HepG2 (cell line): ENCODE data around the gene SSC5D. TPM values are rescaled to one million over a fixed set of nuclear protein-coding genes. Genes with fewer than 3 reads are reported as not detected.

ENCODE experiments used
- ATAC-seq: fragments of 200-7000 bp; cut with Tn5 transposase; 3 replicates; pipeline ENCODE4 v1.9.1; 2020; ENCODE audit warnings: mild to moderate bottlenecking, moderate library complexity
- BruUV-seq: library from RNA; stranded (reverse); fragments of 400-500 nt; replicated peaks from 2 replicates; lab custom pipeline; 2021; lab: Mats Ljungman, UMichigan
- CTCF ChIA-PET: fragments of 300-600 bp; formaldehyde crosslinking; extraction: SDS; loops from one replicate; lab custom pipeline; 2021; ENCODE audit warnings: low total read pairs, inconsistent platforms, low intra/inter-chr PET ratio; lab: Yijun Ruan, JAX
- POLR2A ChIA-PET: fragments of 350-600 bp; sonication (Branson Sonifier 250); formaldehyde crosslinking; loops from one replicate; lab custom pipeline; 2020; ENCODE audit warnings: antibody characterized with exemption, inconsistent platforms; lab: Yijun Ruan, JAX
- DNase-seq: peaks from one replicate; pipeline ENCODE4 v3.0.0-alpha.2; 2015; ENCODE audit warnings: low spot score
- FAIRE-seq: peaks from 3 replicates; lab custom pipeline; 2011; peaks lifted over from hg19 to GRCh38; lab: Jason Lieb, UNC
- H2AFZ ChIP-seq: one replicate; pipeline ENCODE4 v1.6.1; 2011; ENCODE audit warnings: low read length, inconsistent platforms
- H3K27ac ChIP-seq: fragments of 300-600 bp; 3 replicates; pipeline ENCODE4 v1.8.0; 2011; ENCODE audit warnings: mixed run types, mild to moderate bottlenecking, mixed read lengths, low read length, inconsistent platforms; ENCODE audit not compliant: insufficient read depth; ENCODE audit errors: extremely low read length
- H3K27me3 ChIP-seq, 2 experiments: fragments of 200-600 bp in 1 of 2; 2 replicates in 1 of 2; 3 replicates in 1 of 2; pipeline versions ENCODE4 v1.6.0 to v1.8.0; 2011; ENCODE audit warnings: low read length in 2 of 2, mild to moderate bottlenecking in 2 of 2, moderate library complexity in 2 of 2, inconsistent platforms in 1 of 2; ENCODE audit not compliant: insufficient read depth in 2 of 2, control insufficient read depth in 1 of 2
- H3K36me3 ChIP-seq, 2 experiments: fragments of 200-600 bp in 1 of 2; replicated peaks in 1 of 2; 2 replicates in 1 of 2; 3 replicates in 1 of 2; pipeline versions ENCODE4 v1.5.1 to v1.8.0; 2011; ENCODE audit warnings: low read length in 2 of 2, inconsistent platforms in 1 of 2; ENCODE audit not compliant: insufficient read depth in 2 of 2, control insufficient read depth in 1 of 2
- H3K4me1 ChIP-seq: 2 replicates; pipeline ENCODE4 v1.5.1; 2012; ENCODE audit warnings: low read length, inconsistent platforms; ENCODE audit not compliant: insufficient read depth
- H3K4me2 ChIP-seq: 2 replicates; pipeline ENCODE4 v1.6.0; 2011; ENCODE audit warnings: low read depth, low read length, inconsistent platforms
- H3K4me3 ChIP-seq, 3 experiments: fragments of 200-600 bp in 1 of 3; sonication (generic), shearing (Covaris generic) in 1 of 3; replicated peaks in 1 of 3; 2 replicates each; pipeline ENCODE4 v1.5.1; 2011 to 2016; ENCODE audit warnings: low read length in 3 of 3, inconsistent platforms in 2 of 3, low read depth in 2 of 3, mild to moderate bottlenecking in 2 of 3, control low read depth in 1 of 3, mixed read lengths in 1 of 3; ENCODE audit not compliant: insufficient read depth in 1 of 3
- H3K79me2 ChIP-seq: one replicate; pipeline ENCODE4 v1.6.1; 2011; ENCODE audit warnings: low read length, inconsistent platforms; ENCODE audit not compliant: insufficient read depth
- H3K9ac ChIP-seq: 2 replicates; pipeline ENCODE4 v1.6.0; 2011; ENCODE audit warnings: mild to moderate bottlenecking, low read depth, low read length, inconsistent platforms; ENCODE audit not compliant: insufficient read depth
- H3K9me3 ChIP-seq: 2 replicates; pipeline ENCODE4 v1.5.1; 2012; ENCODE audit warnings: mild to moderate bottlenecking, low read length
- H4K20me1 ChIP-seq: 2 replicates; pipeline ENCODE4 v1.6.0; 2011; ENCODE audit warnings: inconsistent platforms, mild to moderate bottlenecking, low read length, moderate library complexity; ENCODE audit not compliant: insufficient read depth
- EZH2 ChIP-seq: conservative IDR thresholded peaks from 2 replicates; pipeline ENCODE4 v1.6.1; 2012; ENCODE audit warnings: mild to moderate bottlenecking, low read depth, low read length, moderate library complexity
- ZFP90 ChIP-seq: sonication (generic); formaldehyde crosslinking; IDR thresholded peaks from 2 replicates; pipeline ENCODE4 v1.8.0; 2022; ENCODE audit warnings: missing genetic modification reagents, mild to moderate bottlenecking, inconsistent platforms, borderline replicate concordance
- ZNF782 ChIP-seq: sonication (generic); formaldehyde crosslinking; IDR thresholded peaks from 2 replicates; pipeline ENCODE4 v1.4.0; 2020; ENCODE audit warnings: missing genetic modification reagents, mild to moderate bottlenecking, borderline replicate concordance
- WGBS: methylation state at CpG from one replicate; pipeline ENCODE4 v1.1.6; 2017; ENCODE audit warnings: low lambda C conversion rate; 5-methylcytosine and 5-hydroxymethylcytosine counted together
- in situ Hi-C: cut with HindIII; loops from 2 replicates; pipeline ENCODE4 v1.10.0; 2017; ENCODE audit warnings: low pct_unique_long_range_greater_than_20kb; ENCODE audit not compliant: extremely low pct_ligation_motif_present
- intact Hi-C: fragments of 100-400 bp; cut with micrococcal nuclease; formaldehyde crosslinking; loops from one replicate; pipeline ENCODE4 v1.10.0; 2022; ENCODE audit not compliant: unreplicated experiment
- polyA plus RNA-seq, 8 experiments: library from polyadenylated mRNA; depleted of rRNA in 3 of 8; stranded (reverse) in 7 of 8; unstranded in 1 of 8; fragments of >200 nt; fragmentation: Illumina TruSeq in 4 of 8; extraction: Trizol in 4 of 8; gene quantifications; 2 replicates each; pipeline versions ENCODE4 v1.2.1 to v1.2.3, GENCODE V29; 2011 to 2016; ENCODE audit warnings: low read depth in 4 of 8, missing spikeins in 1 of 8, mixed read lengths in 1 of 8; ENCODE audit not compliant: insufficient read depth in 1 of 8
- total RNA-seq, 5 experiments: library from RNA; depleted of rRNA; stranded (reverse); fragments of >200 nt; fragmentation: Illumina TruSeq; extraction: Trizol; gene quantifications; 2 replicates each; pipeline ENCODE4 v1.2.3, GENCODE V29; 2016; ENCODE audit warnings: low read depth in 1 of 5
- TF ChIP-seq, protein P1 (sequence below): sonication (generic); formaldehyde crosslinking; IDR thresholded peaks from 2 replicates; pipeline ENCODE4 v1.4.0; 2020; ENCODE audit warnings: mild to moderate bottlenecking, missing genetic modification reagents

The SSC5D gene
- total and polyA plus RNA-seq, 2 of the 13 experiments (the other 11 are each of a cell fraction or from before 2014, with no cell fraction given): not detected

DNA sequence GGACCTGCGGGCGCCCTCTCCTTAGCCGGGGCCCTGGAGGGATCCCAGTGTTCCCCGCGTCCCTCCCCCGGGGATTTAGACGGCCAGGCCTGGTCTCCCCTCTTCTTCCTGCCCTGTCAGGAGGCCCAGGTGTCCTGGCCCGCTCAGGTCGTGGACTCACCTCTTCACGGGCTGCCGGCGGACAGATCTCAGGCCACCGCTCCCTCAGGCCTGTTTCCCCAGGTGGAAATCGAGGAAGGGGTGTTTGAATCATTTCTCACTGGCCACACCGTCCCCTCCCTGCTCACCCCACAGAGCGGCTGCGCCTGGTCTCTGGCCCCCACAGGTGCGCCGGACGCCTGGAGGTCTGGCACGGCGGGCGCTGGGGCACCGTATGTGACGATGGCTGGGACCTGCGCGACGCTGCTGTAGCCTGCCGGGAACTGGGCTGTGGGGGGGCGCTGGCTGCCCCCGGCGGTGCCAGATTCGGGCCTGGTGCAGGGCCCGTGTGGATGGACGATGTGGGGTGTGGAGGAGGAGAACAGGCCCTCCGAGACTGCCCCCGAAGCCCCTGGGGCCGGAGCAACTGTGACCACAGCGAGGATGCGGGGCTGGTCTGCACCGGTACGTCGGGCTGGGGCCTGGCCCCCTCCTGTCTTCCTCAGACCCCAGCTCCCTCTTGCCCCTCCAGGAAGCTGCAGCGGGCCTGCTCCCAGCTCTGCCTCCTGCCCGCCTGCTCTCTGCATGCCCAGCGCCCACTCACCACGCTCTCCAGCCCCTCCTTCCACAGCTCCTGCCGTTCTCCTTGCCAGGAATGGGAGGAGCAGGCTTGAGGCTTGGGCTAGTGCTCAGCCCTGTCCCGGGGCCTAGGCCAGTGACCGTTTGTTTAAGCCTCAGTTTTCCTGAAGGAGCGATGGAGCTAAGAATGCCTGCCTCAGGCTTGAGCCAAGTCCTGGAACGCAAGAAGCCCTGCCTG, 2.5 kb downstream of the SSC5D start:
- no peaks in the 10 kb centered on the region for H3K36me3 ChIP-seq
- intact Hi-C loops: no loop called here
- BruUV-seq: no TSS peak
- H3K27me3 ChIP-seq: peaks cover 16 to 58% of the 10 kb centered on the region in 2 experiments
- no peak for DNase-seq
- no peaks in the 10 kb centered on the region for H3K9me3 ChIP-seq
- no peak for ATAC-seq
- no peak overlapping the region for H3K9ac ChIP-seq
- in situ Hi-C loops: no loop called here
- no peak overlapping the region for H3K4me2 ChIP-seq
- peaks cover 29% of the 10 kb centered on the region for H3K4me1 ChIP-seq
- H4K20me1 ChIP-seq: no peaks in the 10 kb centered on the region
- ChIA-PET POLR2A (no interaction called here), CTCF (no interaction called here)
- TF ChIP-seq, protein P1, sequence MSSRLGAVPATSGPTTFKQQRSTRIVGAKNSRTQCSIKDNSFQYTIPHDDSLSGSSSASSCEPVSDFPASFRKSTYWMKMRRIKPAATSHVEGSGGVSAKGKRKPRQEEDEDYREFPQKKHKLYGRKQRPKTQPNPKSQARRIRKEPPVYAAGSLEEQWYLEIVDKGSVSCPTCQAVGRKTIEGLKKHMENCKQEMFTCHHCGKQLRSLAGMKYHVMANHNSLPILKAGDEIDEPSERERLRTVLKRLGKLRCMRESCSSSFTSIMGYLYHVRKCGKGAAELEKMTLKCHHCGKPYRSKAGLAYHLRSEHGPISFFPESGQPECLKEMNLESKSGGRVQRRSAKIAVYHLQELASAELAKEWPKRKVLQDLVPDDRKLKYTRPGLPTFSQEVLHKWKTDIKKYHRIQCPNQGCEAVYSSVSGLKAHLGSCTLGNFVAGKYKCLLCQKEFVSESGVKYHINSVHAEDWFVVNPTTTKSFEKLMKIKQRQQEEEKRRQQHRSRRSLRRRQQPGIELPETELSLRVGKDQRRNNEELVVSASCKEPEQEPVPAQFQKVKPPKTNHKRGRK: no peak
- TF ChIP-seq ZNF782: no peak
- no peak overlapping the region for H3K27ac ChIP-seq
- H3K4me3 ChIP-seq: no peak overlapping the region
- FAIRE-seq: no peak
- H2AFZ ChIP-seq: no peak overlapping the region
- WGBS: 53% methylated on average over 17 of the region's 52 CpGs
- no peaks in the 10 kb centered on the region for H3K79me2 ChIP-seq

DNA sequence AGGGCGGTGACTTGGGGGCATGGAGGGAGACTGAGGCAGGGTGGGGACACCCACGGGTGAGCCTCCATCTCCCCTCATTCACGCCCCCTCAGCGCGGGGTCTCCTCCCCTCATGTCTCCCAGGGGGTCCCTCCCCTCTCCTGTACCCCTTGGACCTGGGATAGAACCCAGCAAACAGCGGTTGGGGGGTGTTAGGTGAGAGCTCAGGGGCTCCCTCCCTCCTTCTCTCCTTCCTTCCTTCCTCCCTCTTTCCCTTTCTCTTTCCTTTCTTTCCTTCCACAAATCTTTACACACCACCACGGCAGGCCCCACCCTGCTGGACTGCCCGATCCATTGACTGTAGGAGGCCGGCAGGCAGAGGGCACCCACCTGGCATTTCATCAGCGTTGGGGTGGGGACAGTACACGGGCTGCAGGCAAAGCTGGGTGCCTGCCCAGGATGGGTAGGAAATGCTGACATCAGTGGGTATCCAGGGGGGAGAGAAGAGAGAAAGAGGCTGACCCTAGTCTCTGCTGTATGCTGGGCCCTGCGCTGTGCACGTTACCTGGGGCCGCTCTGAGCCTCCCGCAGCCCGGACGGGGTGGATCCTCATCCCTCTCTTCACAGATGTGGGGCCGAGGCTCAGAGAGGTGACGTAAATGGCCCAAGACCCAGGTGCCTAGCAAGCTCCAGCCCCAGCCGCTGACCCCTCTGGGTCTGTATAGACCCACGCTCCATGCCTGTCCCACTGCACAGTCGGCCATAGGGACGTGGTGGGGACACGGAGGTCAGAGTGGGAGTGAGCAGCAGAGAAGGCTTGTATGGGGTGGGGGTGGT, 3.5 kb downstream of the SSC5D start:
- Histone ChIP-seq H3K36me3 (no peaks in the 10 kb centered on the region), H3K27me3 (peaks cover 16 to 65% of the 10 kb centered on the region in 2 experiments), H3K9me3 (no peaks in the 10 kb centered on the region), H3K4me1 (peaks cover 19% of the 10 kb centered on the region), H4K20me1 (no peaks in the 10 kb centered on the region), H3K27ac (no peak overlapping the region), H3K79me2 (no peaks in the 10 kb centered on the region), H3K4me3 (no peak overlapping the region), H3K4me2 (no peak overlapping the region), H3K9ac (no peak overlapping the region), H2AFZ (no peak overlapping the region)
- ChIA-PET CTCF (no interaction called here), POLR2A (no interaction called here)
- intact Hi-C loops: no loop called here
- no peak for DNase-seq
- in situ Hi-C loops: no loop called here
- WGBS: 23% methylated on average over 16 of the region's 24 CpGs
- no peak; the same call in 2 of the 3 replicates for ATAC-seq
- no peak for FAIRE-seq
- no peak for TF ChIP-seq ZFP90 (CRISPR knock-in tag)
- 0 out of 2 replicates have a peak, but pooled peaks have one; percentile 65 for TF ChIP-seq EZH2
- no TSS peak for BruUV-seq
